KMS-11 (cell line): ENCODE measurements around the gene GZMM.

Source experiments
- H2AFZ ChIP-seq: fragments of 200-600 bp; sonication (generic); 2 replicates; pipeline ENCODE4 v1.6.1; 2016; ENCODE audit warnings: antibody characterized with exemption, mixed run types, low read depth
- H3K27ac ChIP-seq: fragments of 200-600 bp; sonication (generic); 2 replicates; pipeline ENCODE4 v1.6.1; 2016; ENCODE audit warnings: mild to moderate bottlenecking, mixed run types
- H3K27me3 ChIP-seq: fragments of 200-600 bp; sonication (generic); 2 replicates; pipeline ENCODE4 v1.6.1; 2017; ENCODE audit warnings: mild to moderate bottlenecking, low read depth, mixed run types, moderate library complexity; ENCODE audit not compliant: insufficient read depth
- H3K36me3 ChIP-seq: fragments of 200-600 bp; sonication (generic); 2 replicates; pipeline ENCODE4 v1.6.1; 2017; ENCODE audit warnings: mild to moderate bottlenecking, mixed run types; ENCODE audit not compliant: insufficient read depth
- H3K4me1 ChIP-seq: fragments of 200-600 bp; sonication (generic); 2 replicates; pipeline ENCODE4 v1.6.1; 2016; ENCODE audit warnings: mild to moderate bottlenecking, low read depth, mixed run types; ENCODE audit not compliant: poor library complexity, severe bottlenecking
- H3K4me2 ChIP-seq: fragments of 200-600 bp; sonication (generic); 2 replicates; pipeline ENCODE4 v1.7.0; 2016; ENCODE audit warnings: mild to moderate bottlenecking, mixed run types
- H3K4me3 ChIP-seq: fragments of 200-600 bp; sonication (generic); IDR thresholded peaks from 2 replicates; pipeline ENCODE4 v1.6.1; 2017; ENCODE audit warnings: low read depth, low read length, mixed read lengths; ENCODE audit not compliant: insufficient read depth
- H3K79me2 ChIP-seq: fragments of 200-600 bp; sonication (generic); 2 replicates; pipeline ENCODE4 v1.6.1; 2016; ENCODE audit warnings: low read depth, mixed run types; ENCODE audit not compliant: insufficient read depth
- H3K9ac ChIP-seq: fragments of 200-600 bp; sonication (generic); 2 replicates; pipeline ENCODE4 v1.6.1; 2016; ENCODE audit warnings: mild to moderate bottlenecking, mixed run types
- H4K20me1 ChIP-seq: fragments of 200-600 bp; sonication (generic); 2 replicates; pipeline ENCODE4 v1.6.1; 2016; ENCODE audit warnings: mild to moderate bottlenecking, mixed run types; ENCODE audit not compliant: insufficient read depth
- TF ChIP-seq, protein P1 (sequence below): fragments of 200-600 bp; sonication (generic); conservative IDR thresholded peaks from 2 replicates; pipeline ENCODE4 v1.6.1; 2017; ENCODE audit warnings: low read depth, mild to moderate bottlenecking, antibody characterized with exemption, low read length, moderate library complexity, mixed read lengths

The GZMM gene

DNA sequence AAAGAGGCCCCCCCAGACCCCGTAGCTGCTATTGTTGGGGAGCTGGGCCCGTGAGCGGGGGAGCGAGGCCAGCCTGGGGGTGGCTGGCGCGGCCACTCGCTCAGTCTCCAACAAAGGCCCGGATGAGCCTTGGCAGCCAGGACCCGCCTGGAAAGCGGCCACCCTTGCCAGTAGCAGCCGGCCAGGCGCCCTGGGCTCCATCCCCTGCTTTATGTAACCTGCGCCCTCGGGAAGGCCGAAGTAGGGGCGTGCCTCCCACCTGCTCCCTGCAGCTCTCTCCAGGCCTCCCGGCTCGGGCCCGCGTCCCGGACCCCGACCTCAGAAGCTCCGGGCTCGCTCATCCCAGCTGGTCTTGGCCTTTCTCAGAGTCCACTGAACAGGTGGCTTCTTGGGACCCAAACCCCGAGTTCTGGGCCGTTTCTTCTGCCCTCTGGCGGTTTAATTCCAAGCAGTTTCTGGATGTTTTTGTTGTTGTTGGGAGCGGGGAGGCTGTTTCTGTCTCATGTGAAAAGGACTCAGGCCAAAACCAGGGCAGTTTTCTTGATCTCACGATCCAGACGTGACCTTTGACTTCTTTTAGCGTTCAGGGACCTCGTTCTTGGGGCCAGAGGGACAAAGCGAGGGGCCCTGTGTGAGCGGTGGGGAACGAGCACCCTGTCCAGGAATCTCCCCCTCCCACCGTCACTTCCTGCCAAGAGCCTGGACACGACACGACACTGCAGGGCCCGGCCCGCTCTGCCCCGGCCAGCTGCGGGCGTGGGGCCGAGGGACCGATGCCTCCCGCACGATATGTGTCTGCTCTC is 11.1 kb upstream of the GZMM start:
- Histone ChIP-seq H3K27ac (no peak overlapping the region; the same call in 1 of the 2 replicates), H3K9ac (peak overlapping the region; percentile 40; the same call in 1 of the 2 replicates), H3K4me3 (no peak overlapping the region), H2AFZ (no peak overlapping the region; the same call in 1 of the 2 replicates), H4K20me1 (peaks cover 6% of the 10 kb centered on the region; the same call in 1 of the 2 replicates), H3K4me2 (peak overlapping the region; percentile 96), H3K4me1 (peaks cover 15% of the 10 kb centered on the region), H3K27me3 (peaks cover 7% of the 10 kb centered on the region), H3K36me3 (no peaks in the 10 kb centered on the region), H3K79me2 (peaks cover 17% of the 10 kb centered on the region; the same call in 1 of the 2 replicates)
- TF ChIP-seq, protein P1, sequence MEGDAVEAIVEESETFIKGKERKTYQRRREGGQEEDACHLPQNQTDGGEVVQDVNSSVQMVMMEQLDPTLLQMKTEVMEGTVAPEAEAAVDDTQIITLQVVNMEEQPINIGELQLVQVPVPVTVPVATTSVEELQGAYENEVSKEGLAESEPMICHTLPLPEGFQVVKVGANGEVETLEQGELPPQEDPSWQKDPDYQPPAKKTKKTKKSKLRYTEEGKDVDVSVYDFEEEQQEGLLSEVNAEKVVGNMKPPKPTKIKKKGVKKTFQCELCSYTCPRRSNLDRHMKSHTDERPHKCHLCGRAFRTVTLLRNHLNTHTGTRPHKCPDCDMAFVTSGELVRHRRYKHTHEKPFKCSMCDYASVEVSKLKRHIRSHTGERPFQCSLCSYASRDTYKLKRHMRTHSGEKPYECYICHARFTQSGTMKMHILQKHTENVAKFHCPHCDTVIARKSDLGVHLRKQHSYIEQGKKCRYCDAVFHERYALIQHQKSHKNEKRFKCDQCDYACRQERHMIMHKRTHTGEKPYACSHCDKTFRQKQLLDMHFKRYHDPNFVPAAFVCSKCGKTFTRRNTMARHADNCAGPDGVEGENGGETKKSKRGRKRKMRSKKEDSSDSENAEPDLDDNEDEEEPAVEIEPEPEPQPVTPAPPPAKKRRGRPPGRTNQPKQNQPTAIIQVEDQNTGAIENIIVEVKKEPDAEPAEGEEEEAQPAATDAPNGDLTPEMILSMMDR = peak; percentile 56

DNA sequence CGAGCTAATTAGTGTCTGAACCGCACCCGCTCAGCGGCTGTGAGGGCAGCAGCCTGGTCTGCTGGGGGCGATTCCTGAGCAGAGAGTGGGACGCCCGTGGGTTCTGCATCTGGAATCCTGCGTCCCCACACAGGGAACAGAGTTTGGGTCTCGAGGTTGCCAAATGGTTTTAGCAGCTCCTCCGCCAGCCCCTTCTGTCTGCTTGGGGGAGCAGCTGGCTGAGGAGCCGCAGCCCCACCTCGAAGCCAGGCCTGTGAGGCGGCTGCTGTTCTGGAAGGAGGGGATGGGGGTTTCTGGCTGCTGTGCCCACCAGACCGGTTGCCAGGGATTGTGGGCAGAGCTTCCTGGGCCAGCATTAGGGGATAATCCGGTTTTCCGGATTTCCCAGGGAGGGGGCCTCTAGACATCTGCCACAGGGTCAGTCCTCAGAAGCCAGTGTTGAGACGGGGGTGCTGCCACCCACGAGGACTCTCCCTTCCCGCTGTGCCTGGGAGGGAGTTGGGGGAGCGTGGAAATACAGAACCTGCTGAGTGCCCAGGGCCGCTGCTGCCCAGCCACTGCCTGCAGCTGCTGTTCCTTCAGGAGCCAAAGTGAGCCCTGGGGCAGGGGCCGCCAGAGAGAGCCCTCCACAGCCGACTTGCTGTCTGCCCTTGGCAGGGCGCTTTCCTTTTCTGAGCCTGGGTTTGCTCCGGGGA is 10.3 kb upstream of the GZMM start:
- Histone ChIP-seq H3K4me1 (peaks cover 15% of the 10 kb centered on the region), H3K9ac (no peak overlapping the region; the same call in 1 of the 2 replicates), H3K27ac (no peak overlapping the region; the same call in 1 of the 2 replicates), H4K20me1 (peaks cover 6% of the 10 kb centered on the region; the same call in 1 of the 2 replicates), H3K79me2 (peaks cover 17% of the 10 kb centered on the region; the same call in 1 of the 2 replicates), H3K4me2 (peak overlapping the region; percentile 96), H3K4me3 (no peak overlapping the region), H3K36me3 (no peaks in the 10 kb centered on the region), H3K27me3 (peaks cover under 1% of the 10 kb centered on the region; the same call in 1 of the 2 replicates), H2AFZ (no peak overlapping the region)
- TF ChIP-seq, protein P1 = no peak

DNA sequence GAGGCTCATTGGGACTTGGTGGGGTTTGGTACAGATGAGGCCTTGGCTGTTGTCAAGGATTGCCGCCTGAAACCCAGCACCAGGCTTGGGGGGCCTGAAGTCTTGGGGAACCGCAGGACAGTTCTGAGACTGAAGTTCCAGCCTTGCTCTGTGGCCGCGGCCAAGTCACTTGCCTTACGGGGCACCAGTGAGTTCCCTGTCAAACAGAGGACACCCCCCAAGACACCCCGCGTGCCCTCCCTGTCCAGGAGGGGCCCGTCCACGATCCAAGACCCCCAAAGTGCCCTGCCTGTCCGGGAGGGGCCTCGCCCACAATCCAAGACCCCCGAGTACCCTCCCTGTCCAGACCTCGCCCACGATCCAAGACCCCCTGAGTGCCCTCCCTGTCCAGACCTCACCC is 9.8 kb upstream of the GZMM start:
- Histone ChIP-seq H2AFZ (no peak overlapping the region), H3K4me1 (peaks cover 15% of the 10 kb centered on the region), H3K79me2 (peaks cover 17% of the 10 kb centered on the region; the same call in 1 of the 2 replicates), H3K36me3 (no peaks in the 10 kb centered on the region), H3K4me2 (peak overlapping the region; percentile 96; the same call in 1 of the 2 replicates), H4K20me1 (peaks cover 6% of the 10 kb centered on the region; the same call in 1 of the 2 replicates), H3K27me3 (no peaks in the 10 kb centered on the region), H3K4me3 (no peak overlapping the region), H3K27ac (no peak overlapping the region), H3K9ac (no peak overlapping the region)
- TF ChIP-seq, protein P1 = no peak

DNA sequence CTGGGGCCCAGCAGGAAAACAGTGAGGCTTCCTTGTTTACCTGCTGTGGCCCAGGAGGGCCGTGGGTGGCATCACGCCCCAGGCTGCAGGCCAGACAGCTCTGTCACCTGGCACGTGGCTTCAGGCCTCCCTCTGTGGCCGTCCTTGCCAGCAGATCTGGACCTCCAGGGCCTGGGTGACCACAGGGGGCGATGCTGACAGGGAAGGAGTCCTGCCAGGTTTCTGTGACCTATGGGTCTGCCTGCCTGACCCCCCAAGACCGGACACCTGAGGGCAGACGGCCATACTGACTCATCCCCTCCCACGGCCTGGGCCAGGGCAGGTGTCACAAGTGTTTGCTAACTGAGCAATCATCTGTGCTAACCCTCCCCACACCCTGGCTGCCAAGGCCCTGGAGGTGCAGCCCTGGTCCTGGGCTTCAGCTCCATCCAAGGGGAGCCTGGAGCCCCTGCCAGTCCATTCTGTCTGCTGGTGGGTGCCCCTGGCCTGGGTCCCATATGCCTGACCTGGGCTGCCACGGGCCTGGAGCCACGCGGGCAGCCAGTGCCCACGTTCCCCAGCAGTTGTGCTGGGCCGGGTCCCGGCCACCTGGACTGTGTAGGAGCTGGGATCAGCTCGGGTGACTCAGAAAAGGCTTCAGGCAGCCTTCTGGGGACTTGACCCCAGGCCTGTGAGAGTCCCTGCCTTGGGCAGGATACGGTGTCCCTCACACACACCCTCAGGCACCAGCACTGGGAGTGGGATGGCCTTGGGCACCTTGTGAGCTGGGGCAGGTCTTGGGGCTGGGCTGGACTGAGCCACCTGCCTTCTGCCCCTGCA is 8.6 kb upstream of the GZMM start:
- peaks cover 17% of the 10 kb centered on the region; the same call in 1 of the 2 replicates for H3K79me2 ChIP-seq
- H3K4me1 ChIP-seq = peaks cover 15% of the 10 kb centered on the region
- H2AFZ ChIP-seq = no peak overlapping the region
- H3K36me3 ChIP-seq = no peaks in the 10 kb centered on the region
- no peak overlapping the region for H3K27ac ChIP-seq
- H3K4me2 ChIP-seq = no peak overlapping the region
- no peak overlapping the region for H3K4me3 ChIP-seq
- no peak overlapping the region for H3K9ac ChIP-seq
- H3K27me3 ChIP-seq = no peaks in the 10 kb centered on the region
- H4K20me1 ChIP-seq = peaks cover 6% of the 10 kb centered on the region; the same call in 1 of the 2 replicates
- TF ChIP-seq, protein P1 = no peak
